H1 (cell line): ENCODE data around the gene C1QTNF7. TPM values are rescaled to one million over a fixed set of nuclear protein-coding genes. Genes with fewer than 3 reads are reported as not detected.

Experiments
- CTCF ChIA-PET: fragments of 300-600 bp; sonication (Branson Sonifier 250); formaldehyde crosslinking; loops from one replicate; lab custom pipeline; 2021; ENCODE audit not compliant: partially characterized antibody; lab: Charles Lee
- POLR2A ChIA-PET: fragments of 300-600 bp; sonication (Branson Sonifier 250); formaldehyde crosslinking; loops from one replicate; lab custom pipeline; 2021; ENCODE audit warnings: inconsistent platforms; ENCODE audit not compliant: partially characterized antibody; lab: Charles Lee
- DNase-seq, 2 experiments: peaks; one replicate each; pipeline versions ENCODE4 v3.0.0 to v3.0.0-alpha.2; 2010 to 2022; ENCODE audit warnings: low spot score in 2 of 2, low read depth in 1 of 2, mixed read lengths in 1 of 2
- FAIRE-seq: peaks from 2 replicates; lab custom pipeline; 2011; peaks lifted over from hg19 to GRCh38; lab: Jason Lieb, UNC
- H2AFZ ChIP-seq: 2 replicates; pipeline ENCODE4 v1.8.1; 2012; ENCODE audit warnings: low read length, inconsistent platforms
- H2AK5ac ChIP-seq: 2 replicates; pipeline ENCODE4 v1.6.1; 2013; ENCODE audit warnings: low read depth, low read length
- H2BK120ac ChIP-seq: replicated peaks from 2 replicates; pipeline ENCODE3; 2013; ENCODE audit warnings: low read depth, low read length, inconsistent platforms
- H2BK12ac ChIP-seq: 2 replicates; pipeline ENCODE4 v1.6.1; 2013; ENCODE audit warnings: low read depth, low read length
- H2BK15ac ChIP-seq: 2 replicates; pipeline ENCODE4 v1.6.1; 2013; ENCODE audit warnings: low read length
- H2BK20ac ChIP-seq: 2 replicates; pipeline ENCODE4 v1.6.1; 2013; ENCODE audit warnings: low read length
- H2BK5ac ChIP-seq: 2 replicates; pipeline ENCODE4 v1.6.1; 2013; ENCODE audit warnings: low read depth, low read length
- H3K14ac ChIP-seq: 2 replicates; pipeline ENCODE4 v1.6.1; 2013; ENCODE audit warnings: inconsistent platforms; ENCODE audit not compliant: insufficient read length
- H3K18ac ChIP-seq: 2 replicates; pipeline ENCODE4 v1.6.1; 2013; ENCODE audit warnings: low read length; ENCODE audit errors: extremely low read depth
- H3K23ac ChIP-seq: 2 replicates; pipeline ENCODE4 v1.6.1; 2013; ENCODE audit warnings: inconsistent platforms; ENCODE audit not compliant: insufficient read length
- H3K23me2 ChIP-seq: 2 replicates; pipeline ENCODE4 v1.6.1; 2013; ENCODE audit warnings: low read depth, low read length
- H3K27ac ChIP-seq: 2 replicates; pipeline ENCODE4 v1.6.1; 2011; ENCODE audit warnings: low read depth, low read length, inconsistent platforms
- H3K27me3 ChIP-seq, 4 experiments: replicated peaks in 1 of 4; 1 replicate in 1 of 4; 2 replicates in 3 of 4; pipeline versions ENCODE4 v1.6.1 to v1.8.1; 2011 to 2013; ENCODE audit warnings: low read length in 3 of 4, mild to moderate bottlenecking in 3 of 4, inconsistent platforms in 2 of 4, mixed read lengths in 2 of 4, moderate library complexity in 1 of 4; ENCODE audit not compliant: control insufficient read depth in 3 of 4, insufficient read depth in 3 of 4; ENCODE audit errors: extremely low read depth in 1 of 4
- H3K36me3 ChIP-seq, 4 experiments: 2 replicates each; pipeline versions ENCODE4 v1.6.1 to v1.8.1; 2011 to 2013; ENCODE audit warnings: mild to moderate bottlenecking in 4 of 4, low read length in 3 of 4, moderate library complexity in 2 of 4, control low read depth in 1 of 4, inconsistent platforms in 1 of 4; ENCODE audit not compliant: insufficient read depth in 4 of 4, control insufficient read depth in 2 of 4
- H3K4ac ChIP-seq: replicated peaks from 2 replicates; pipeline ENCODE3; 2013; ENCODE audit warnings: low read length, low read depth, mixed read lengths, inconsistent platforms; ENCODE audit not compliant: insufficient read length
- H3K4me1 ChIP-seq, 4 experiments: replicated peaks in 1 of 4; 1 replicate in 1 of 4; 2 replicates in 3 of 4; pipeline versions ENCODE4 v1.6.1 to v1.8.1; 2011 to 2013; ENCODE audit warnings: low read length in 3 of 4, inconsistent platforms in 2 of 4, mixed read lengths in 1 of 4; ENCODE audit not compliant: insufficient read depth in 4 of 4, control insufficient read depth in 3 of 4
- H3K4me2 ChIP-seq, 2 experiments: 2 replicates each; pipeline versions ENCODE4 v1.6.1 to v1.8.1; 2011 to 2013; ENCODE audit warnings: low read depth in 2 of 2, low read length in 2 of 2, control low read depth in 1 of 2, inconsistent platforms in 1 of 2, mild to moderate bottlenecking in 1 of 2; ENCODE audit not compliant: insufficient read depth in 1 of 2
- H3K4me3 ChIP-seq, 4 experiments: fragments of 200-600, 300-600 bp in 1 of 4; sonication (generic), shearing (Covaris generic), sonication (Bioruptor Twin) in 1 of 4; 2 replicates each; pipeline versions ENCODE4 v1.5.1 to v1.8.1; 2011 to 2016; ENCODE audit warnings: low read length in 4 of 4, low read depth in 3 of 4, control low read depth in 2 of 4, inconsistent platforms in 2 of 4, mild to moderate bottlenecking in 2 of 4, mixed read lengths in 1 of 4, moderate library complexity in 1 of 4; ENCODE audit not compliant: insufficient read depth in 2 of 4; ENCODE audit errors: extremely low read depth in 1 of 4
- H3K56ac ChIP-seq: replicated peaks from 2 replicates; pipeline ENCODE3; 2013; ENCODE audit warnings: low read depth, mild to moderate bottlenecking, mixed read lengths, low read length, inconsistent platforms; ENCODE audit not compliant: insufficient read length
- H3K79me1 ChIP-seq: 2 replicates; pipeline ENCODE4 v1.6.1; 2013; ENCODE audit warnings: low read depth, low read length, control low read depth
- H3K79me2 ChIP-seq, 2 experiments: 2 replicates each; pipeline versions ENCODE4 v1.6.1 to v1.8.1; 2012 to 2013; ENCODE audit warnings: low read length in 2 of 2, mild to moderate bottlenecking in 2 of 2, inconsistent platforms in 1 of 2; ENCODE audit not compliant: insufficient read depth in 2 of 2, control insufficient read depth in 1 of 2
- H3K9ac ChIP-seq, 4 experiments: replicated peaks in 1 of 4; 1 replicate in 1 of 4; 2 replicates in 3 of 4; pipeline versions ENCODE4 v1.6.1 to v1.8.1; 2011 to 2013; ENCODE audit warnings: low read depth in 3 of 4, low read length in 3 of 4, control low read depth in 2 of 4, mild to moderate bottlenecking in 2 of 4, moderate library complexity in 2 of 4, inconsistent platforms in 1 of 4; ENCODE audit errors: extremely low read depth in 1 of 4
- H3K9me3 ChIP-seq, 2 experiments: 2 replicates each; pipeline versions ENCODE4 v1.6.1 to v1.8.1; 2012 to 2013; ENCODE audit warnings: mild to moderate bottlenecking in 2 of 2, moderate library complexity in 2 of 2, control low read depth in 1 of 2, inconsistent platforms in 1 of 2, low read depth in 1 of 2, low read length in 1 of 2, mixed read lengths in 1 of 2; ENCODE audit not compliant: insufficient read depth in 2 of 2
- H4K20me1 ChIP-seq, 2 experiments: replicated peaks in 1 of 2; 2 replicates each; pipeline versions ENCODE3 to v1.8.1; 2011 to 2013; ENCODE audit warnings: inconsistent platforms in 2 of 2, low read length in 2 of 2, mild to moderate bottlenecking in 1 of 2; ENCODE audit not compliant: insufficient read depth in 2 of 2, control insufficient read depth in 1 of 2
- H4K5ac ChIP-seq: 2 replicates; pipeline ENCODE4 v1.6.1; 2013; ENCODE audit warnings: low read length, low read depth, mixed read lengths, inconsistent platforms; ENCODE audit not compliant: insufficient read length
- H4K8ac ChIP-seq: 2 replicates; pipeline ENCODE4 v1.8.0; 2013; ENCODE audit warnings: mild to moderate bottlenecking, moderate library complexity, low read length, inconsistent platforms; ENCODE audit not compliant: insufficient read depth; ENCODE audit errors: extremely low read depth
- H4K91ac ChIP-seq: replicated peaks from 2 replicates; pipeline ENCODE3; 2013; ENCODE audit warnings: low read length, mixed read lengths, inconsistent platforms; ENCODE audit not compliant: insufficient read length
- BACH1 ChIP-seq: IDR thresholded peaks from 2 replicates; pipeline ENCODE4 v1.6.1; 2012; ENCODE audit warnings: low read length, improper control_type of control experiment
- CBX5 ChIP-seq: fragments of 300-800, 300-1000 bp; sonication (generic); IDR thresholded peaks from 2 replicates; pipeline ENCODE4 v1.7.1; 2016; ENCODE audit warnings: antibody characterized with exemption, low read length, low read depth
- CBX8 ChIP-seq: fragments of 300-800, 300-1000 bp; sonication (generic); IDR thresholded peaks from 2 replicates; pipeline ENCODE4 v1.7.1; 2016; ENCODE audit warnings: low read depth, low read length, borderline replicate concordance
- CREB1 ChIP-seq: IDR thresholded peaks from 2 replicates; pipeline ENCODE4 v1.6.1; 2012; ENCODE audit warnings: inconsistent platforms
- EGR1 ChIP-seq: IDR thresholded peaks from 2 replicates; pipeline ENCODE4 v1.6.1; 2011; ENCODE audit warnings: low read depth, low read length, borderline replicate concordance
- GABPA ChIP-seq: IDR thresholded peaks from 2 replicates; pipeline ENCODE4 v1.6.1; 2011; ENCODE audit warnings: mild to moderate bottlenecking, low read length, moderate library complexity, borderline replicate concordance; ENCODE audit not compliant: insufficient read depth
- HDAC2 ChIP-seq, 2 experiments: fragments of 300-600 bp in 1 of 2; sonication (generic) in 1 of 2; IDR thresholded peaks; 2 replicates each; pipeline ENCODE4 v1.6.1; 2011 to 2012; ENCODE audit warnings: low read depth in 2 of 2, low read length in 2 of 2, mild to moderate bottlenecking in 2 of 2, moderate library complexity in 2 of 2, borderline replicate concordance in 1 of 2, inconsistent platforms in 1 of 2
- JUND ChIP-seq: IDR thresholded peaks from 2 replicates; pipeline ENCODE4 v1.6.1; 2011; ENCODE audit warnings: mild to moderate bottlenecking, improper control_type of control experiment, low read length
- KDM1A ChIP-seq: fragments of 200-600, 300-600 bp; sonication (generic); IDR thresholded peaks from 2 replicates; pipeline ENCODE4 v1.7.1; 2016; ENCODE audit warnings: mild to moderate bottlenecking, low read length, borderline replicate concordance
- KDM5A ChIP-seq: fragments of 200-600 bp; IDR thresholded peaks from 2 replicates; pipeline ENCODE4 v1.7.1; 2012; ENCODE audit warnings: mild to moderate bottlenecking, low read length, inconsistent platforms, mixed read lengths
- RBBP5 ChIP-seq: IDR thresholded peaks from 2 replicates; pipeline ENCODE4 v1.7.1; 2012; ENCODE audit warnings: low read depth, mild to moderate bottlenecking, inconsistent platforms, low read length, moderate library complexity, borderline replicate concordance
- RFX5 ChIP-seq: IDR thresholded peaks from 2 replicates; pipeline ENCODE4 v1.6.1; 2011; ENCODE audit warnings: low read depth, low read length, improper control_type of control experiment, borderline replicate concordance
- RXRA ChIP-seq: IDR thresholded peaks from 2 replicates; pipeline ENCODE4 v1.6.1; 2011; ENCODE audit warnings: low read depth, mild to moderate bottlenecking, low read length, moderate library complexity; ENCODE audit not compliant: insufficient read depth
- SIRT6 ChIP-seq: IDR thresholded peaks from one replicate; pipeline ENCODE4 v1.7.1; 2012; ENCODE audit warnings: low read length, inconsistent platforms
- SIX5 ChIP-seq: IDR thresholded peaks from 2 replicates; pipeline ENCODE4 v1.6.1; 2011; ENCODE audit warnings: mild to moderate bottlenecking, low read depth, low read length
- polyA plus RNA-seq, 7 experiments: library from polyadenylated mRNA; depleted of rRNA in 3 of 7; stranded (reverse) in 5 of 7; unstranded in 2 of 7; fragments of >200 nt in 5 of 7; fragments of 200-250 nt in 2 of 7; gene quantifications; 1 replicate in 5 of 7; 2 replicates in 1 of 7; 4 replicates in 1 of 7; pipeline versions ENCODE4 v1.2.1 to v1.2.3, GENCODE V29; 2011 to 2013; ENCODE audit warnings: missing spikeins in 2 of 7, mixed read lengths in 2 of 7
- total RNA-seq: library from RNA; stranded (reverse); fragmentation: NEBNext Ultra II Directional; extraction: Animal tissue kit (Norgen Biotek cat#: 25700); gene quantifications from 2 replicates; pipeline ENCODE4 v1.2.1, GENCODE V29; 2021
- TF ChIP-seq, protein P1 (sequence below): IDR thresholded peaks from 2 replicates; pipeline ENCODE4 v1.6.1; 2011; ENCODE audit warnings: low read depth, mild to moderate bottlenecking, low read length; ENCODE audit not compliant: insufficient read depth

Gene C1QTNF7
- total and polyA plus RNA-seq, 2 of the 8 experiments (the other 6 are each of a cell fraction or from before 2014, with no cell fraction given), result not detected

DNA sequence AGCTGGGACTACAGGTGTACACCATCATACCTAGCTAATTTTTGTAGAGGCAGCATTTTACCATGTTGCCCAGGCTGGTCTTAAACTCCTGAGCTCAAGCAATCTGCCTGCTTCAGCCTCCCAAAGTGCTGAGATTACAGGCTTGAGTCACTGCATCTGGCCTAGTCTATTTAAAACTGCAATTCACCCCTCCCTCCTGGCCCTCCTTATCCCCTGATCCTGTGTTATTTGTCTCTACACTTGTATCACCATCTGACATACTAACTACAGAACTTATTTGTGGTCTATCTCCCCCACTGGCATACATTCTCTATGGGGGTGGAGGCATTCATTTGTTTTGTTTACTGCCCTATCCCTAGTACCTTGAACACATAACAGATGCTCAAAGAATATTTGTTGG, 65.6 kb downstream of the C1QTNF7 start:
- no peak overlapping the region for H3K4me3 ChIP-seq
- H2AFZ ChIP-seq, result no peak overlapping the region
- no peak overlapping the region for H3K14ac ChIP-seq
- H3K79me1 ChIP-seq, result no peaks in the 10 kb centered on the region
- no peak overlapping the region for H3K27ac ChIP-seq
- no peaks in the 10 kb centered on the region for H3K23me2 ChIP-seq
- DNase-seq (no peak), FAIRE-seq (no peak)
- no peak overlapping the region for H4K5ac ChIP-seq
- H3K4me2 ChIP-seq, result no peak overlapping the region
- no peaks in the 10 kb centered on the region for H3K79me2 ChIP-seq
- H3K56ac ChIP-seq, result no peak overlapping the region
- no peak overlapping the region for H3K23ac ChIP-seq
- H4K91ac ChIP-seq, result no peak overlapping the region
- no peak overlapping the region for H4K8ac ChIP-seq
- H3K27me3 ChIP-seq, result no peaks in the 10 kb centered on the region
- H2BK120ac ChIP-seq, result no peak overlapping the region
- peaks cover 2% of the 10 kb centered on the region in 2 experiments; a peak in 1 of 4 replicates for H3K9me3 ChIP-seq
- H3K18ac ChIP-seq, result no peak overlapping the region
- no peaks in the 10 kb centered on the region for H3K36me3 ChIP-seq
- no peak overlapping the region for H3K4ac ChIP-seq
- H2BK12ac ChIP-seq, result no peak overlapping the region
- POLR2A ChIA-PET, result no interaction called here
- no peaks in the 10 kb centered on the region for H3K4me1 ChIP-seq
- H2AK5ac ChIP-seq, result no peak overlapping the region
- H4K20me1 ChIP-seq, result no peaks in the 10 kb centered on the region
- H2BK5ac ChIP-seq, result no peak overlapping the region
- no peak for TF ChIP-seq EGR1
- TF ChIP-seq GABPA, result no peak
- TF ChIP-seq, protein P1, sequence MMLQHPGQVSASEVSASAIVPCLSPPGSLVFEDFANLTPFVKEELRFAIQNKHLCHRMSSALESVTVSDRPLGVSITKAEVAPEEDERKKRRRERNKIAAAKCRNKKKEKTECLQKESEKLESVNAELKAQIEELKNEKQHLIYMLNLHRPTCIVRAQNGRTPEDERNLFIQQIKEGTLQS, result no peak
- no peak for TF ChIP-seq CBX8
- TF ChIP-seq KDM1A, result no peak
- no peak for TF ChIP-seq KDM5A
- no peak for TF ChIP-seq RBBP5
- no peak for TF ChIP-seq JUND
- no peak for TF ChIP-seq RFX5
- no peak for TF ChIP-seq SIX5
- TF ChIP-seq CREB1, result no peak
- TF ChIP-seq SIRT6, result no peak
- no peak for TF ChIP-seq CBX5
- TF ChIP-seq HDAC2 (IDR thresholded peaks at IDR 0.05; ENCODE audit: borderline replicate concordance in 1 of 2, low read depth in 2 of 2, low read length in 2 of 2), result no peak
- no peak for TF ChIP-seq BACH1
- no peak for TF ChIP-seq RXRA
- H2BK20ac ChIP-seq, result no peak overlapping the region
- H2BK15ac ChIP-seq, result no peak overlapping the region
- no peak overlapping the region for H3K9ac ChIP-seq
- CTCF ChIA-PET, result interaction anchor here (1.9 kb wide), 1 partner anchor 14 kb away, joined by 4 read pairs; no protein-coding TSS in a partner anchor
